H9 (cell line): ENCODE data around the gene NFYC. TPM values are rescaled to one million over a fixed set of nuclear protein-coding genes. Genes with fewer than 3 reads are reported as not detected.

Source experiments
- DNase-seq: peaks from one replicate; pipeline ENCODE4 v3.0.0-alpha.2; 2017
- H2AFZ ChIP-seq: one replicate; pipeline ENCODE4 v1.6.1; 2013; ENCODE audit warnings: mild to moderate bottlenecking, low read length, control low read depth, moderate library complexity
- H2AK5ac ChIP-seq: 2 replicates; pipeline ENCODE4 v1.6.1; 2013; ENCODE audit warnings: low read length, control low read depth, mixed read lengths; ENCODE audit not compliant: insufficient read length
- H2BK120ac ChIP-seq: one replicate; pipeline ENCODE4 v1.6.1; 2013; ENCODE audit warnings: low read depth, mild to moderate bottlenecking, low read length, control low read depth, inconsistent platforms; ENCODE audit not compliant: poor library complexity, severe bottlenecking
- H2BK12ac ChIP-seq: 2 replicates; pipeline ENCODE4 v1.6.1; 2013; ENCODE audit warnings: low read length, control low read depth, mixed read lengths, low read depth; ENCODE audit not compliant: insufficient read length
- H2BK15ac ChIP-seq: 2 replicates; pipeline ENCODE4 v1.6.1; 2013; ENCODE audit warnings: low read depth, low read length, control low read depth
- H2BK20ac ChIP-seq: one replicate; pipeline ENCODE4 v1.6.1; 2013; ENCODE audit warnings: low read depth, mild to moderate bottlenecking, low read length, control low read depth, inconsistent platforms; ENCODE audit not compliant: poor library complexity, severe bottlenecking
- H2BK5ac ChIP-seq: 2 replicates; pipeline ENCODE4 v1.6.1; 2013; ENCODE audit warnings: low read length, control low read depth, mixed read lengths; ENCODE audit not compliant: insufficient read length
- H3K14ac ChIP-seq: 2 replicates; pipeline ENCODE4 v1.6.1; 2013; ENCODE audit warnings: low read length, control low read depth; ENCODE audit not compliant: insufficient read depth
- H3K18ac ChIP-seq: 2 replicates; pipeline ENCODE4 v1.6.1; 2013; ENCODE audit warnings: low read depth, mild to moderate bottlenecking, mixed read lengths, low read length, control low read depth; ENCODE audit not compliant: insufficient read length
- H3K23ac ChIP-seq: 2 replicates; pipeline ENCODE4 v1.6.1; 2013; ENCODE audit warnings: low read length, control low read depth, mixed read lengths, low read depth; ENCODE audit not compliant: insufficient read length
- H3K23me2 ChIP-seq: 2 replicates; pipeline ENCODE4 v1.6.1; 2013; ENCODE audit warnings: low read depth, mild to moderate bottlenecking, mixed read lengths, low read length, control low read depth; ENCODE audit not compliant: insufficient read length, poor library complexity, severe bottlenecking
- H3K27ac ChIP-seq: 2 replicates; pipeline ENCODE4 v1.5.1; 2013; ENCODE audit warnings: low read length, control low read depth, mixed read lengths, low read depth; ENCODE audit not compliant: insufficient read length
- H3K27me3 ChIP-seq: 2 replicates; pipeline ENCODE4 v1.6.1; 2013; ENCODE audit warnings: low read length, control low read depth, inconsistent platforms; ENCODE audit not compliant: insufficient read depth
- H3K4ac ChIP-seq: 2 replicates; pipeline ENCODE4 v1.6.1; 2013; ENCODE audit warnings: low read depth, mild to moderate bottlenecking, control low read depth, inconsistent platforms, low read length, moderate library complexity
- H3K4me1 ChIP-seq: 2 replicates; pipeline ENCODE4 v1.6.1; 2013; ENCODE audit warnings: low read length, control low read depth, inconsistent platforms; ENCODE audit not compliant: insufficient read depth
- H3K4me2 ChIP-seq: 2 replicates; pipeline ENCODE4 v1.6.1; 2013; ENCODE audit warnings: low read length, control low read depth, mixed read lengths; ENCODE audit not compliant: insufficient read length, insufficient read depth
- H3K56ac ChIP-seq: 2 replicates; pipeline ENCODE4 v1.6.1; 2013; ENCODE audit warnings: low read depth, mild to moderate bottlenecking, mixed read lengths, low read length, control low read depth; ENCODE audit not compliant: insufficient read length
- H3K79me1 ChIP-seq: 2 replicates; pipeline ENCODE4 v1.6.1; 2013; ENCODE audit warnings: low read depth, mild to moderate bottlenecking, moderate library complexity, low read length, control low read depth, inconsistent platforms; ENCODE audit not compliant: insufficient read depth, poor library complexity, severe bottlenecking
- H3K79me2 ChIP-seq: 2 replicates; pipeline ENCODE4 v1.6.1; 2013; ENCODE audit warnings: low read length, control low read depth, inconsistent platforms; ENCODE audit not compliant: insufficient read depth
- H3K9ac ChIP-seq: 2 replicates; pipeline ENCODE4 v1.6.1; 2013; ENCODE audit warnings: low read length, control low read depth, mixed read lengths; ENCODE audit not compliant: insufficient read length; ENCODE audit errors: extremely low read depth
- H3K9me3 ChIP-seq: one replicate; pipeline ENCODE4 v1.6.1; 2013; ENCODE audit warnings: low read depth, low read length, inconsistent platforms; ENCODE audit not compliant: control insufficient read depth
- H3T11ph ChIP-seq: one replicate; pipeline ENCODE4 v1.6.1; 2013; ENCODE audit warnings: mild to moderate bottlenecking, low read length, control low read depth, inconsistent platforms
- H4K20me1 ChIP-seq: one replicate; pipeline ENCODE4 v1.6.1; 2013; ENCODE audit not compliant: control insufficient read depth, insufficient read length, insufficient read depth
- H4K5ac ChIP-seq: 2 replicates; pipeline ENCODE4 v1.6.1; 2013; ENCODE audit warnings: low read depth, mild to moderate bottlenecking, mixed read lengths, low read length, control low read depth; ENCODE audit not compliant: insufficient read length
- H4K8ac ChIP-seq: replicated peaks from 2 replicates; pipeline ENCODE4 v1.6.1; 2013; ENCODE audit warnings: low read length, control low read depth, mixed read lengths, low read depth; ENCODE audit not compliant: insufficient read length
- H4K91ac ChIP-seq: 2 replicates; pipeline ENCODE4 v1.6.1; 2013; ENCODE audit warnings: low read depth, mild to moderate bottlenecking, moderate library complexity, mixed read lengths, low read length, control low read depth; ENCODE audit not compliant: insufficient read length
- H3K27ac Mint-ChIP-seq, 3 experiments: 2 replicates in 2 of 3; 3 replicates in 1 of 3; pipeline ENCODE4 v1.8.0; 2020 to 2021; ENCODE audit warnings: mixed read lengths in 3 of 3, mild to moderate bottlenecking in 1 of 3, moderate library complexity in 1 of 3
- H3K27me3 Mint-ChIP-seq: 2 replicates; pipeline ENCODE4 v1.8.0; 2021; ENCODE audit warnings: low read depth, mild to moderate bottlenecking, moderate library complexity, mixed read lengths
- H3K36me3 Mint-ChIP-seq, 3 experiments: 2 replicates in 2 of 3; 3 replicates in 1 of 3; pipeline ENCODE4 v1.8.0; 2020 to 2021; ENCODE audit warnings: low read depth in 3 of 3, mixed read lengths in 3 of 3; ENCODE audit not compliant: insufficient read depth in 1 of 3
- H3K4me1 Mint-ChIP-seq, 2 experiments: 2 replicates each; pipeline ENCODE4 v1.8.0; 2020; ENCODE audit warnings: mixed read lengths in 2 of 2
- H3K4me3 Mint-ChIP-seq, 2 experiments: 2 replicates in 1 of 2; 3 replicates in 1 of 2; pipeline ENCODE4 v1.8.0; 2020 to 2021; ENCODE audit warnings: mild to moderate bottlenecking in 2 of 2, mixed read lengths in 2 of 2, moderate library complexity in 1 of 2
- H3K9me3 Mint-ChIP-seq, 2 experiments: 2 replicates in 1 of 2; 3 replicates in 1 of 2; pipeline ENCODE4 v1.8.0; 2020; ENCODE audit warnings: mild to moderate bottlenecking in 2 of 2, mixed read lengths in 2 of 2, moderate library complexity in 1 of 2
- CTCF ChIP-seq: fragments of 200-600 bp; sonication (generic); conservative IDR thresholded peaks from 3 replicates; pipeline ENCODE4 v1.8.0; 2021; ENCODE audit warnings: antibody characterized with exemption, mild to moderate bottlenecking
- WGBS: extraction: QIAGEN DNeasy Blood & Tissue Kit; methylation state at CpG from one replicate; pipeline ENCODE4 v1.1.7; 2013; ENCODE audit warnings: missing lambda C conversion rate, low lambda C conversion rate, mixed read lengths; ENCODE audit not compliant: insufficient read length; ENCODE audit errors: extremely low coverage; 5-methylcytosine and 5-hydroxymethylcytosine counted together
- total RNA-seq: library from RNA; stranded (reverse); gene quantifications from 2 replicates; pipeline ENCODE4 v1.2.1, GENCODE V29; 2021

Gene NFYC
- total RNA-seq, 1 experiment from 2014 or later = 54.7 TPM

- Histone ChIP-seq H3K14ac (no peak overlapping the region), H3K4me1 (no peaks in the 10 kb centered on the region), H2AK5ac (no peak overlapping the region), H3K79me1 (no peaks in the 10 kb centered on the region), H3K27me3 (no peaks in the 10 kb centered on the region), H3K27ac (no peak overlapping the region), H2BK20ac (no peak overlapping the region), H3K4ac (no peak overlapping the region), H3K4me2 (no peak overlapping the region), H3K9ac (no peak overlapping the region), H4K91ac (no peak overlapping the region), H2BK5ac (no peak overlapping the region), H3K23me2 (no peaks in the 10 kb centered on the region), H4K20me1 (no peaks in the 10 kb centered on the region), H3K79me2 (peaks cover under 1% of the 10 kb centered on the region; the same call in 1 of the 2 replicates), H2BK15ac (no peak overlapping the region), H3K56ac (no peak overlapping the region), H4K8ac (no peak overlapping the region), H3K23ac (no peak overlapping the region), H2BK120ac (no peak overlapping the region), H3T11ph (no peak overlapping the region), H3K9me3 (no peaks in the 10 kb centered on the region), H4K5ac (no peak overlapping the region), H2BK12ac (no peak overlapping the region), H3K18ac (no peak overlapping the region), H2AFZ (no peak overlapping the region)
- Mint-ChIP-seq H3K9me3 (no peaks in the 10 kb centered on the region; a peak in 1 of 5 replicates), H3K4me1 (peaks cover 0 to 4% of the 10 kb centered on the region in 2 experiments; a peak in 2 of 4 replicates), H3K36me3 (peaks cover 17 to 25% (median 23%) of the 10 kb centered on the region in 3 experiments), H3K27me3 (no peaks in the 10 kb centered on the region), H3K27ac (no peak overlapping the region), H3K4me3 (no peak overlapping the region)
- TF ChIP-seq CTCF = no peak
- no CpG with 5 or more reads among the region's 3 CpGs for WGBS
- DNase-seq = no peak
Measured at GRCh38 chr1:40684669-40685068, 6.8 kb upstream of the NFYC start.
